Measurements from ENCODE around the gene UVRAG. TPM values are rescaled to one million over a fixed set of nuclear protein-coding genes. Genes with fewer than 3 reads are reported as not detected.

The UVRAG gene
- total RNA-seq, 4 donors from 2014 or later: 27.3 to 38.7 (median 33.6) TPM

DNA sequence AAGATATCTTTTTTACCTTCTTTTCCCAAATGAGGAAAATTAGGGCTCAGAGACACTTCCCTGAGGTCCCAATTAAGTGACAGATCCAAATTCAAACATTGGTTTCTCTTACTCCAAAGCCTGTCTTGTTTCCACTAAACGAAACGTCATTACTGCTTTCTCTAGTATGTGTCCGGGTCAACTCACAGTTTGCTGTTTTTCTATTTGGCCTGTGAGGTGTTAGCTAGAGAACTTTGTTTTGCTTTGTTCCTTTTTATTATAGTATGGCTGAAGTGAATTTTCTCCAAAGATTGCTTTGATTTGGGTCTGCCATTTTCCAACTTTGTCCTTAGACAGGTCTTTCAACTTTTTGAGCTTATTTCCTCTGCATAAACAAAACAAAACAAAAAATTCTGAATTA is 179.6 kb downstream of the UVRAG start:
- TF ChIP-seq EP300 (IDR thresholded peaks at IDR 0.05) (no peak), POLR2A (IDR thresholded peaks at IDR 0.05) (no peak)
- TF ChIP-seq, protein P1, sequence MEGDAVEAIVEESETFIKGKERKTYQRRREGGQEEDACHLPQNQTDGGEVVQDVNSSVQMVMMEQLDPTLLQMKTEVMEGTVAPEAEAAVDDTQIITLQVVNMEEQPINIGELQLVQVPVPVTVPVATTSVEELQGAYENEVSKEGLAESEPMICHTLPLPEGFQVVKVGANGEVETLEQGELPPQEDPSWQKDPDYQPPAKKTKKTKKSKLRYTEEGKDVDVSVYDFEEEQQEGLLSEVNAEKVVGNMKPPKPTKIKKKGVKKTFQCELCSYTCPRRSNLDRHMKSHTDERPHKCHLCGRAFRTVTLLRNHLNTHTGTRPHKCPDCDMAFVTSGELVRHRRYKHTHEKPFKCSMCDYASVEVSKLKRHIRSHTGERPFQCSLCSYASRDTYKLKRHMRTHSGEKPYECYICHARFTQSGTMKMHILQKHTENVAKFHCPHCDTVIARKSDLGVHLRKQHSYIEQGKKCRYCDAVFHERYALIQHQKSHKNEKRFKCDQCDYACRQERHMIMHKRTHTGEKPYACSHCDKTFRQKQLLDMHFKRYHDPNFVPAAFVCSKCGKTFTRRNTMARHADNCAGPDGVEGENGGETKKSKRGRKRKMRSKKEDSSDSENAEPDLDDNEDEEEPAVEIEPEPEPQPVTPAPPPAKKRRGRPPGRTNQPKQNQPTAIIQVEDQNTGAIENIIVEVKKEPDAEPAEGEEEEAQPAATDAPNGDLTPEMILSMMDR (IDR thresholded peaks at IDR 0.05): no peak
- Histone ChIP-seq H3K9me3 (no peaks in the 10 kb centered on the region), H3K36me3 (peaks cover 0 to 2% (median 0%) of the 10 kb centered on the region in 3 donors), H3K4me3 (no peak overlapping the region), H3K27ac (no peak overlapping the region), H3K27me3 (no peaks in the 10 kb centered on the region), H3K4me1 (peaks cover 0 to 25% (median 0%) of the 10 kb centered on the region in 4 donors)
- WGBS, 2 donors: 77 to 78% methylated on average over 3 of the region's 3 CpGs
- no peak for DNase-seq (ENCODE audit: low spot score in 2 of 2)

- Histone ChIP-seq H3K4me3 (no peak overlapping the region), H3K27ac (no peak overlapping the region), H3K9me3 (peaks cover 0 to 7% (median under 1%) of the 10 kb centered on the region in 4 donors), H3K4me1 (peaks cover 0 to 25% (median 0%) of the 10 kb centered on the region in 4 donors), H3K36me3 (peaks cover 0 to 11% (median 0%) of the 10 kb centered on the region in 3 donors), H3K27me3 (no peaks in the 10 kb centered on the region)
- no peak for DNase-seq (ENCODE audit: low spot score in 2 of 2)
- WGBS, 2 donors: 49 to 59% methylated on average over 1 of the region's 1 CpG
- TF ChIP-seq POLR2A (IDR thresholded peaks at IDR 0.05) (no peak), EP300 (IDR thresholded peaks at IDR 0.05) (no peak)
- TF ChIP-seq, protein P1 (IDR thresholded peaks at IDR 0.05): no peak
These were observed 181.8 kb downstream of the UVRAG start for GRCh38 chr11:75996523-75997442.

GRCh38 chr11:76004400-76004799 is 189.4 kb downstream of the UVRAG start:
- no peaks in the 10 kb centered on the region for H3K27me3 ChIP-seq
- no peaks in the 10 kb centered on the region for H3K4me1 ChIP-seq
- DNase-seq (ENCODE audit: low spot score in 2 of 2): no peak
- TF ChIP-seq, protein P1 (IDR thresholded peaks at IDR 0.05): no peak
- WGBS, 2 donors: 95 to 99% methylated on average over 3 of the region's 3 CpGs
- no peak overlapping the region for H3K4me3 ChIP-seq
- peaks cover 0 to 7% (median 2%) of the 10 kb centered on the region in 4 donors for H3K9me3 ChIP-seq
- H3K36me3 ChIP-seq: peaks cover 0 to 58% (median 0%) of the 10 kb centered on the region in 3 donors
- H3K27ac ChIP-seq: no peak overlapping the region

GRCh38 chr11:76005756-76006155 is 190.7 kb downstream of the UVRAG start:
- H3K4me3 ChIP-seq: no peak overlapping the region
- DNase-seq (ENCODE audit: low spot score in 2 of 2): no peak
- H3K36me3 ChIP-seq: peaks cover 0 to 57% (median 0%) of the 10 kb centered on the region in 3 donors
- peaks cover 0 to 5% (median 2%) of the 10 kb centered on the region in 4 donors for H3K9me3 ChIP-seq
- H3K4me1 ChIP-seq: no peaks in the 10 kb centered on the region
- H3K27me3 ChIP-seq: no peaks in the 10 kb centered on the region
- TF ChIP-seq, protein P1 (IDR thresholded peaks at IDR 0.05): no peak
- TF ChIP-seq EP300 (IDR thresholded peaks at IDR 0.05) (no peak), POLR2A (IDR thresholded peaks at IDR 0.05) (no peak)
- 81 to 89% methylated on average over 3 of the region's 3 CpGs for WGBS, 2 donors
- no peak overlapping the region for H3K27ac ChIP-seq

DNA sequence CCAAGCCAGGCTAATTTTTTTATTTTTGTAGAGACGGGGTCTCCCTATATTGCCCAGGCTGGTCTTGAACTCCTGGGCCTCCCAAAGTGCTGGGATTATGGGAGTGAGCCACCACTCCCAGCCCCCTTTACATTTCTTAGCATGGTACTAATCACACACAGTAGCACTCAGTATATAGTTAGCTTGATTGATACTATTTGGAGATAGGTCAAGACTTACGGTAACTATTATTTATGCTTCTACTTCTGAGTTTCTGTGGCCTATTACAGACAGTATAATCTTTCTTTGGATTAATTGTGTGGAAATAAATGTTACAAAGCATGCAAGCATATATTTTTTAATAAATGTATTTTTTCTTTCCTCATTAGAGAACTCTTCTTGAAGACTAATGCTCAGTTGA is 192.2 kb downstream of the UVRAG start:
- H3K27me3 ChIP-seq: no peaks in the 10 kb centered on the region
- no peak for DNase-seq (ENCODE audit: low spot score in 2 of 2)
- peaks cover 0 to under 1% (median 0%) of the 10 kb centered on the region in 4 donors for H3K9me3 ChIP-seq
- TF ChIP-seq EP300 (IDR thresholded peaks at IDR 0.05): no peak
- no peak for TF ChIP-seq POLR2A (IDR thresholded peaks at IDR 0.05)
- TF ChIP-seq, protein P1 (IDR thresholded peaks at IDR 0.05): no peak
- H3K4me3 ChIP-seq: no peak overlapping the region
- peaks cover 0 to 50% (median 0%) of the 10 kb centered on the region in 3 donors for H3K36me3 ChIP-seq
- H3K4me1 ChIP-seq: no peaks in the 10 kb centered on the region
- no peak overlapping the region for H3K27ac ChIP-seq
- WGBS, 2 donors: 98% methylated on average over 2 of the region's 2 CpGs

Measured in tibial nerve (tissue), 4 donors.